Astrocyte (in vitro differentiated cells and primary cell): ENCODE data around the gene PPFIBP1. TPM values are rescaled to one million over a fixed set of nuclear protein-coding genes. Genes with fewer than 3 reads are reported as not detected.

Source experiments
- DNase-seq: peaks from one replicate; pipeline ENCODE4 v3.0.0-alpha.2; 2010; ENCODE audit warnings: low read depth
- FAIRE-seq: peaks from 2 replicates; lab custom pipeline; 2011; peaks lifted over from hg19 to GRCh38; lab: Jason Lieb, UNC
- H2AFZ ChIP-seq: 2 replicates; pipeline ENCODE4 v1.6.0; 2012; ENCODE audit warnings: low read depth, low read length, inconsistent platforms
- H3K27ac ChIP-seq: 2 replicates; pipeline ENCODE4 v1.5.1; 2011; ENCODE audit warnings: low read depth, low read length, inconsistent platforms
- H3K27me3 ChIP-seq: 2 replicates; pipeline ENCODE4 v1.6.0; 2011; ENCODE audit warnings: low read length, inconsistent platforms; ENCODE audit not compliant: insufficient read depth
- H3K36me3 ChIP-seq: 2 replicates; pipeline ENCODE4 v1.5.1; 2011; ENCODE audit warnings: low read length, inconsistent platforms; ENCODE audit not compliant: insufficient read depth
- H3K4me1 ChIP-seq: 2 replicates; pipeline ENCODE4 v1.5.1; 2011; ENCODE audit warnings: low read length, inconsistent platforms; ENCODE audit not compliant: insufficient read depth
- H3K4me2 ChIP-seq: 2 replicates; pipeline ENCODE4 v1.6.0; 2012; ENCODE audit warnings: low read length, inconsistent platforms
- H3K4me3 ChIP-seq: 2 replicates; pipeline ENCODE4 v1.5.1; 2011; ENCODE audit warnings: low read depth, mild to moderate bottlenecking, low read length, inconsistent platforms; ENCODE audit not compliant: insufficient read depth
- H3K79me2 ChIP-seq: 2 replicates; pipeline ENCODE4 v1.6.0; 2012; ENCODE audit warnings: mild to moderate bottlenecking, low read length, inconsistent platforms; ENCODE audit not compliant: insufficient read depth
- H3K9ac ChIP-seq: 2 replicates; pipeline ENCODE4 v1.6.0; 2012; ENCODE audit warnings: mild to moderate bottlenecking, low read length, inconsistent platforms
- H3K9me3 ChIP-seq: 2 replicates; pipeline ENCODE4 v1.5.1; 2012; ENCODE audit warnings: low read depth, mild to moderate bottlenecking, low read length, inconsistent platforms; ENCODE audit not compliant: insufficient read depth
- H4K20me1 ChIP-seq: 2 replicates; pipeline ENCODE4 v1.6.0; 2012; ENCODE audit warnings: low read length, inconsistent platforms; ENCODE audit not compliant: insufficient read depth
- H3K27ac Mint-ChIP-seq: one replicate; pipeline ENCODE4 v1.8.0; 2021; ENCODE audit warnings: mild to moderate bottlenecking, mixed read lengths; ENCODE audit not compliant: unreplicated experiment
- H3K27me3 Mint-ChIP-seq: one replicate; pipeline ENCODE4 v1.8.0; 2021; ENCODE audit warnings: low read depth, mixed read lengths; ENCODE audit not compliant: unreplicated experiment
- H3K36me3 Mint-ChIP-seq: one replicate; pipeline ENCODE4 v1.8.0; 2021; ENCODE audit warnings: low read depth, mixed read lengths; ENCODE audit not compliant: unreplicated experiment
- H3K4me1 Mint-ChIP-seq: one replicate; pipeline ENCODE4 v1.8.0; 2021; ENCODE audit warnings: low read depth, mixed read lengths; ENCODE audit not compliant: unreplicated experiment
- H3K4me3 Mint-ChIP-seq: one replicate; pipeline ENCODE4 v1.8.0; 2021; ENCODE audit warnings: mild to moderate bottlenecking, moderate library complexity, mixed read lengths; ENCODE audit not compliant: unreplicated experiment
- H3K9me3 Mint-ChIP-seq: one replicate; pipeline ENCODE4 v1.8.0; 2021; ENCODE audit warnings: mild to moderate bottlenecking, mixed read lengths; ENCODE audit not compliant: unreplicated experiment
- CTCF ChIP-seq: IDR thresholded peaks from 2 replicates; pipeline ENCODE4 v1.5.1; 2011; ENCODE audit warnings: low read depth, mild to moderate bottlenecking, inconsistent platforms, low read length, moderate library complexity; ENCODE audit not compliant: insufficient read depth
- EZH2 ChIP-seq: IDR thresholded peaks from 2 replicates; pipeline ENCODE4 v1.6.1; 2012; ENCODE audit warnings: mild to moderate bottlenecking, low read length, inconsistent platforms; ENCODE audit not compliant: insufficient read depth
- total RNA-seq: library from RNA; stranded (reverse); gene quantifications from 2 replicates; pipeline ENCODE4 v1.2.1, GENCODE V29; 2021

The PPFIBP1 gene
- total RNA-seq, 1 donor from 2014 or later = 147 TPM

GRCh38 chr12:27549236-27549800 is 25.3 kb downstream of the PPFIBP1 start:
- Histone ChIP-seq H3K27ac (peak overlapping the region; percentile 95), H3K27me3 (no peaks in the 10 kb centered on the region), H3K4me3 (peak overlapping the region; percentile 20), H3K9me3 (no peaks in the 10 kb centered on the region), H3K9ac (peak overlapping the region; percentile 78), H3K4me2 (peak overlapping the region; percentile 83), H2AFZ (no peak overlapping the region), H3K79me2 (peaks cover 95% of the 10 kb centered on the region), H3K4me1 (peaks cover 48% of the 10 kb centered on the region), H3K36me3 (no peaks in the 10 kb centered on the region), H4K20me1 (peaks cover 2% of the 10 kb centered on the region)
- peak overlapping the region; percentile 56 for H3K27ac Mint-ChIP-seq
- FAIRE-seq (peak; percentile 86), DNase-seq (peak; percentile 85)
- TF ChIP-seq CTCF = no peak
- peaks cover 58% of the 10 kb centered on the region for H3K4me1 Mint-ChIP-seq
- peaks cover 2% of the 10 kb centered on the region for H3K9me3 Mint-ChIP-seq
- H3K4me3 Mint-ChIP-seq = peak overlapping the region; percentile 10
- no peaks in the 10 kb centered on the region for H3K27me3 Mint-ChIP-seq
- peaks cover 3% of the 10 kb centered on the region for H3K36me3 Mint-ChIP-seq

GRCh38 chr12:27549801-27550652 is 26.0 kb downstream of the PPFIBP1 start:
- no peaks in the 10 kb centered on the region for H3K9me3 Mint-ChIP-seq
- no peaks in the 10 kb centered on the region for H3K36me3 ChIP-seq
- peak overlapping the region; percentile 20 for H3K4me3 ChIP-seq
- H2AFZ ChIP-seq = no peak overlapping the region
- H3K36me3 Mint-ChIP-seq = peaks cover 2% of the 10 kb centered on the region
- peak overlapping the region; percentile 7 for H3K4me3 Mint-ChIP-seq
- TF ChIP-seq EZH2 = no peak
- TF ChIP-seq CTCF = no peak
- peak overlapping the region; percentile 56 for H3K27ac Mint-ChIP-seq
- FAIRE-seq (no peak), DNase-seq (peak; percentile 99)
- peak overlapping the region; percentile 95 for H3K27ac ChIP-seq
- no peaks in the 10 kb centered on the region for H3K27me3 ChIP-seq
- H3K4me2 ChIP-seq = peak overlapping the region; percentile 83
- peaks cover 2% of the 10 kb centered on the region for H4K20me1 ChIP-seq
- H3K27me3 Mint-ChIP-seq = no peaks in the 10 kb centered on the region
- peaks cover 62% of the 10 kb centered on the region for H3K4me1 Mint-ChIP-seq
- peaks cover 55% of the 10 kb centered on the region for H3K4me1 ChIP-seq
- no peaks in the 10 kb centered on the region for H3K9me3 ChIP-seq
- H3K79me2 ChIP-seq = peaks cover 97% of the 10 kb centered on the region
- H3K9ac ChIP-seq = peak overlapping the region; percentile 78

GRCh38 chr12:27550653-27550975 is 26.6 kb downstream of the PPFIBP1 start:
- TF ChIP-seq EZH2 (no peak), CTCF (no peak)
- Mint-ChIP-seq H3K27me3 (no peaks in the 10 kb centered on the region), H3K9me3 (no peaks in the 10 kb centered on the region), H3K4me1 (peaks cover 66% of the 10 kb centered on the region), H3K27ac (peak overlapping the region; percentile 38), H3K36me3 (peaks cover 2% of the 10 kb centered on the region), H3K4me3 (no peak overlapping the region)
- Histone ChIP-seq H4K20me1 (peaks cover 2% of the 10 kb centered on the region), H3K9me3 (no peaks in the 10 kb centered on the region), H3K4me1 (peaks cover 55% of the 10 kb centered on the region), H3K4me2 (peak overlapping the region; percentile 83), H3K4me3 (no peak overlapping the region), H3K79me2 (peaks cover 97% of the 10 kb centered on the region), H3K27ac (peak overlapping the region; percentile 95), H3K27me3 (no peaks in the 10 kb centered on the region), H2AFZ (no peak overlapping the region), H3K36me3 (no peaks in the 10 kb centered on the region), H3K9ac (peak overlapping the region; percentile 78)
- FAIRE-seq (no peak), DNase-seq (no peak)
